Stimulated activated naive B cell treated with anti-CD40 and anti-IgM and Interleukin-4, amounts not matched to agents 10 μg/mL and 1 μg/mL and 100 μg/mL, for 72 hours (primary cell): ENCODE results near the gene ZNF654.

Source experiments
- ATAC-seq, 2 donors: fragments of 150-1000 bp; cut with Tn5 transposase; replicated peaks; 2 replicates each; pipeline ENCODE4 v1.10.0; 2021; ENCODE audit warnings: moderate library complexity in 1 of 2
- DNase-seq: peaks from one replicate; pipeline ENCODE4 v3.0.0; 2021
- H3K27ac Mint-ChIP-seq: one replicate; pipeline ENCODE4 v1.8.0; 2022; ENCODE audit warnings: mild to moderate bottlenecking, mixed read lengths
- H3K27me3 Mint-ChIP-seq, 2 donors: one replicate each; pipeline ENCODE4 v1.8.0; 2022; ENCODE audit warnings: mixed read lengths in 2 of 2
- H3K36me3 Mint-ChIP-seq, 2 donors: one replicate each; pipeline ENCODE4 v1.8.0; 2022; ENCODE audit warnings: mixed read lengths in 2 of 2, mild to moderate bottlenecking in 1 of 2
- H3K4me1 Mint-ChIP-seq, 2 donors: one replicate each; pipeline ENCODE4 v1.8.0; 2022; ENCODE audit warnings: mixed read lengths in 2 of 2, mild to moderate bottlenecking in 1 of 2
- H3K4me3 Mint-ChIP-seq, 2 donors: one replicate each; pipeline ENCODE4 v1.8.0; 2022; ENCODE audit warnings: mild to moderate bottlenecking in 2 of 2, mixed read lengths in 2 of 2, moderate library complexity in 1 of 2
- H3K9me3 Mint-ChIP-seq, 2 donors: one replicate each; pipeline ENCODE4 v1.8.0; 2022; ENCODE audit warnings: mixed read lengths in 2 of 2, mild to moderate bottlenecking in 1 of 2

ZNF654 gene

GRCh38 chr3:88137836-88138235, 78.8 kb downstream of the ZNF654 start:
- peaks cover 3 to 11% of the 10 kb centered on the region in 2 donors for H3K4me1 Mint-ChIP-seq
- ATAC-seq: no peak
- no peaks in the 10 kb centered on the region for H3K9me3 Mint-ChIP-seq
- no peak overlapping the region for H3K27ac Mint-ChIP-seq
- H3K36me3 Mint-ChIP-seq: peaks cover 18 to 38% of the 10 kb centered on the region in 2 donors
- H3K27me3 Mint-ChIP-seq: no peaks in the 10 kb centered on the region
- no peak for DNase-seq
- H3K4me3 Mint-ChIP-seq: no peak overlapping the region

DNA sequence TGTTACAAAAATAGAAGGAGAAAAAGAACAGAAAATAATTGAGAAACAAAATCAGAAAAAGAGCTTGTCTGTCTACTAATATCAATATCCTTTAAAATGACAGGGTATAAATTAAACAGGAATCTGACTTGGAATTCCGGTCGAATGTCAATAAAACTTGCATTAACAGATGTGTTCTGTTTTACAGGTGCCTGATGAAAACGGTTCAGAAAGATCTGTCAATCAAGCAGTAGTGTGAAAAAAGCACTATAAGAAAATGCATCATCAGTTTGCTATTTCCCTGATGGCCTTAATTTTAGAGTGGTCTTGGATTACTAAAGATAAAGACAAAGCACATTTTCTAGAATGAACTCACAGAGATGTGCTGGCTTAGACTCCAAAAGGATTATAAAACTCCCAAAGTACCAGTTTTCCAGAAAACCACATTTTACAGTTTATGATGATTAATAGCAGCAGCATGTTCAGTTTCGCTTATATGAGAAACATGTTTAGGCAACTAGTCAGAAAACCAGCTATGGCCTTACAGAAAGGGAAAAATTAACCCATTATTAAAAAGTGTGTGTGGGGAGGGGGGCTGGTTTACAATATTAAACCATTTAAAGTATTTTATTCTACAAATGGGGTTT, 82.5 kb downstream of the ZNF654 start:
- Mint-ChIP-seq H3K4me3 (no peak overlapping the region), H3K27me3 (no peaks in the 10 kb centered on the region), H3K4me1 (peaks cover 4 to 8% of the 10 kb centered on the region in 2 donors), H3K9me3 (no peaks in the 10 kb centered on the region), H3K27ac (no peak overlapping the region), H3K36me3 (peaks cover 15 to 24% of the 10 kb centered on the region in 2 donors)
- no peak for DNase-seq
- ATAC-seq: no peak

GRCh38 chr3:88142094-88142624, 83.1 kb downstream of the ZNF654 start:
- Mint-ChIP-seq H3K4me3 (no peak overlapping the region), H3K9me3 (no peaks in the 10 kb centered on the region), H3K4me1 (peaks cover 8 to 9% of the 10 kb centered on the region in 2 donors), H3K27ac (no peak overlapping the region), H3K36me3 (peaks cover 12 to 22% of the 10 kb centered on the region in 2 donors), H3K27me3 (no peaks in the 10 kb centered on the region)
- DNase-seq (no peak), ATAC-seq (no peak)

DNA sequence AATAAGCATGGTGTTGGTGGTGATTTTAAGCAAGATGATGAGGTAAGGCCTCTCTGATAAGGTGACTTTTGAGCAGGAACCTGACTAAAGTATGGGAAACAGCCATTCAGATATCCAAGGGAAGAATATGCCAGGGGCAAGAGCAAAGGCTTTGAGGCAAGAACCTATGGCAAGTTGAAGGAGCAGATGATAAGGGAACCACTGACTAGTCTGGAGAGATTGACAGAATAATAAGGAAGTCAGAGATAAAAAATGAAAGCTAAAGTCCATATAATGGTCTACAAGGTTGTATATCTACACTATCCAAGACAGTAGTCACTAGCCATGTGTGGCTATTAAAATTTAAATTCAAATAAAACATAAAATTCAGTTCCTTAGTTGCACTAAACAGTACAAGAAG, 88.2 kb downstream of the ZNF654 start:
- H3K27ac Mint-ChIP-seq: no peak overlapping the region

DNA sequence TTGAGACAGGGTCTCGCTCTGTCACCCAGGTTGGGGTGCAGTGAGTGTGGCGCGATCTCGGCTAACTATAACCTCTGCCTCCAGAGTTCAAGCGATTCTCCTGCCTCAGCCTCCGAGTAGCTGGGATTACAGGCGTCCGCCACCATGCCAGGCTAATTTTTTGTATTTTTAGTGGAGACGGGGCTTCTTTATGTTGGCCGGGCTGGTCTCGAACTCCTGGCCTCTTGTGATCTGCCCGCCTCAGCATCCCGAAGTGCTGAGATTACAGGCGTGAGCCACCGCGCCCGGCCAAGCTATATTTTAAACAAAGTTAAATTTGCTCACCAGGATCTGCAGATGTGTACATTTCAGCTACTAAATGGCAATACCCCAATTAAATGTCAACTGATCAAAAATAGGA, 89.6 kb downstream of the ZNF654 start:
- Mint-ChIP-seq H3K4me1 (peaks cover 26 to 42% of the 10 kb centered on the region in 2 donors), H3K36me3 (peaks cover 7 to 13% of the 10 kb centered on the region in 2 donors), H3K9me3 (no peaks in the 10 kb centered on the region), H3K27ac (peak overlapping the region; percentile 98), H3K4me3 (peak overlapping the region; percentile 95 to 96), H3K27me3 (no peaks in the 10 kb centered on the region)
- ATAC-seq (no peak), DNase-seq (no peak)

More for the DNA sequence above, 88.2 kb downstream of the ZNF654 start:
- Mint-ChIP-seq H3K36me3 (peaks cover 7 to 9% of the 10 kb centered on the region in 2 donors), H3K4me1 (peaks cover 21 to 33% of the 10 kb centered on the region in 2 donors), H3K9me3 (no peaks in the 10 kb centered on the region), H3K27me3 (no peaks in the 10 kb centered on the region), H3K4me3 (no peak overlapping the region)
- DNase-seq: no peak
- ATAC-seq: no peak

GRCh38 chr3:88149101-88149508, 90.0 kb downstream of the ZNF654 start:
- Mint-ChIP-seq H3K4me3 (peak overlapping the region; percentile 95 to 96), H3K4me1 (peaks cover 26 to 42% of the 10 kb centered on the region in 2 donors), H3K27ac (peak overlapping the region; percentile 98), H3K36me3 (peaks cover 7 to 13% of the 10 kb centered on the region in 2 donors), H3K9me3 (no peaks in the 10 kb centered on the region), H3K27me3 (no peaks in the 10 kb centered on the region)
- ATAC-seq (peak; percentile 14 to 15), DNase-seq (no peak)

DNA sequence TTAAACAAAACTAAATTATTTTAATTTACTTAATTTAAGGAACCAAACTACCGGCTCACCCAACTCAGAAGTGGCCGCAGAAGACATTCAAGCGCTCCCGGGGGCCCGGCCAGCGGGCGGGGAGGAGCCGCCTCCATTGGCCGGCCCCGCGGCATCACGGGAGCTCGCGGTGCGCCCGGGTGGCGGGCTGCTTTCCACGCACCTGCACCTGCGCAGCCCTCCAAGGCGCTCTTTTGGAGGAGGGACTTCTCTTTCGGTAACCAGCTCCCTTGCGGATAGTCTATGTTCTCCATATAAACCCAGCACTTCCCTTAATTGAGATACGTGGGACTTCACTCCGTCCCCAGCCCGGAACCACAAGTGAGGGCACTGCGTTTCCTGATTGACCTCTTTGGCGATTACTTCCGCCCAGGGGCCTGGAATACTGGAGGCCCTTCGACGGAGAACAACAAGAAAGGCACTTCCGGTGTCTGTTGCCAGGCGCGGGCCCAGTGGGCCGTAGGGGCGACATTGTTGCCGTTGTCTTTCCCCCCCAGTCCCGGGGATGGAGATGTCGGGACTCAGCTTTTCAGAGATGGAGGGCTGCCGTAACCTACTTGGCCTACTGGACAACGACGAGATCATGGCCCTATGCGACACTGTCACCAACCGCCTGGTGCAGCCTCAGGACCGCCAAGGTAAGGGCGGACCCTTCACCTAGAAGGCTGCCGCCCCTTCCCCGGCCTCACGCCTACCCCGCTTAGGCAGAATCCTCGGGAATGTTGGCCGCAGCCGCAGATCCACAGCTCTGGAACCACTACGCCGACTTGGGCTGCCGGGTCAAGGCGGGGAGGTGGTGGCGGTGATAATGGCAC, 90.7 kb downstream of the ZNF654 start, which contains the start of gene C3orf38:
TSS of gene C3orf38 (plus strand) at position 451 of the 854 bp plus-strand sequence. CDS start at position 545, 94 bp downstream.
- no peaks in the 10 kb centered on the region for H3K9me3 Mint-ChIP-seq
- H3K36me3 Mint-ChIP-seq: peaks cover 7 to 17% of the 10 kb centered on the region in 2 donors
- H3K4me3 Mint-ChIP-seq: peak within 1 kb of the TSS; percentile 95 to 98
- peak within 1 kb of the TSS; percentile 99 for H3K27ac Mint-ChIP-seq
- peaks cover 26 to 42% of the 10 kb centered on the region in 2 donors for H3K4me1 Mint-ChIP-seq
- no peaks in the 10 kb centered on the region for H3K27me3 Mint-ChIP-seq
- ATAC-seq: peak; percentile 83 to 87
- peak; percentile 84 for DNase-seq

DNA sequence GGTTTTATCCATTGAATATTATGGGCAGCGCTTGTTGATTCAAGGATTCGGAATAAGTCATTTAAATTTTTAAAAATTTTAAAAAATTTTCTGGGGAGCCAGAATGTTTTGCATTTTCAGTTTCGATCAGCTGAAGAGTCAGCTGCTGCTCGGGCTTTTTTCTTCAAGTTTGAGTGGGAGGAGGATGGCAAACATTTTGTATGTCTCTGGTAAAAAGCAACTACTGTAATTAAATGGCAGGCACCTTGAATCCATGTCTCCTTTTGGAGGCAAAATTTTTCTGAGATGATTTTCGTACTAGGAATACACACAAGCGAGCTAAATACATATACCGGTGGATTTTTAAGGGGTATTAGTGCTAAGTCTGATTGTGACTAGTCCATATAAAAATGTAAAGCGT, 91.3 kb downstream of the ZNF654 start:
- peak; percentile 31 for DNase-seq
- H3K27ac Mint-ChIP-seq: peak overlapping the region; percentile 99

DNA sequence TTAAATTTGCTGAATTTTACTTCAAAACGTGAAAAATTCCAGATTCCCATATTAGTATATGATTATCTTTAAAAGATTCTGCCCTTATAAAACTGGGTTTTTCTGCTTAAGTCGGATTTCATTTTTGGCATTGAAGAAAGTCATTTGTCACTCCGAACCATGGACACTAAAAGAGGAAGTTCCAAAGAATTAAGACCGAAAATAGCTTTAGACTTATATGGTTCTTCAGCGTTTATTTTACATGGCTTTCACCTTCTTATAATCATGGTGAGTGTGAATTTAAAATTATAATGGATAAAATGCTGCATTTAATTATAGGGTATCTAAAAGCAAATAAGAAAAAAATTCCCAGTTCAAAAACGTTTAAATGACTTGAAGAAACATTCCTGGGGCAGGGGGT, 91.8 kb downstream of the ZNF654 start:
- peaks cover 10 to 20% of the 10 kb centered on the region in 2 donors for H3K36me3 Mint-ChIP-seq
- H3K27ac Mint-ChIP-seq: peak overlapping the region; percentile 99
- peaks cover 26 to 42% of the 10 kb centered on the region in 2 donors for H3K4me1 Mint-ChIP-seq
- peak in 1 of 2 donors; percentile 19 for ATAC-seq
- no peaks in the 10 kb centered on the region for H3K27me3 Mint-ChIP-seq
- H3K4me3 Mint-ChIP-seq: peak overlapping the region; percentile 95 to 98
- no peak for DNase-seq
- H3K9me3 Mint-ChIP-seq: no peaks in the 10 kb centered on the region

More for the DNA sequence above, 91.3 kb downstream of the ZNF654 start:
- H3K27me3 Mint-ChIP-seq: no peaks in the 10 kb centered on the region
- H3K9me3 Mint-ChIP-seq: no peaks in the 10 kb centered on the region
- peak overlapping the region; percentile 95 to 98 for H3K4me3 Mint-ChIP-seq
- H3K36me3 Mint-ChIP-seq: peaks cover 7 to 17% of the 10 kb centered on the region in 2 donors
- ATAC-seq: peak; percentile 49 to 53
- peaks cover 26 to 42% of the 10 kb centered on the region in 2 donors for H3K4me1 Mint-ChIP-seq

DNA sequence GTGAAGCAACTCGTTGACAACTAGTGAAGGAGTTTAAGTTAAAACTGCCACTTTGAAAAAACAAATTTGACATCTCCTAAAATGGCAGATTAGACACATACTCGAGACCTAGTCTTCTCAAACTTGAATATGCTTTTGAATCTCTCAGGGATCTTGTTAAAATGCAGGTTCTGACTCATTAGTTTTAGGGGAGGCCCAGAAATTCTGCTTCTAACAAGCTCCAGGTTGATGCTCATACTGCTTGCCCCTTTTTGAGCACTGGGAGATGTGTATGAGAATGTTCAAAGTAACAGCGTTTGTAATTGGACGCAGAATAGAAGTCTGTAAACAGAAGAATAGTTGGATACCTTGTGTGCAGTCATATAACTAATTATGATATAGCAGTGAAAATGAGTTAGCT, 92.3 kb downstream of the ZNF654 start:
- DNase-seq: no peak
- Mint-ChIP-seq H3K36me3 (peaks cover 10 to 26% of the 10 kb centered on the region in 2 donors), H3K4me1 (peaks cover 27 to 42% of the 10 kb centered on the region in 2 donors), H3K27ac (peak overlapping the region; percentile 81), H3K4me3 (peak overlapping the region; percentile 81 to 95), H3K27me3 (no peaks in the 10 kb centered on the region), H3K9me3 (no peaks in the 10 kb centered on the region)
- ATAC-seq: no peak

GRCh38 chr3:88152841-88153240, 93.8 kb downstream of the ZNF654 start:
- H3K9me3 Mint-ChIP-seq: no peaks in the 10 kb centered on the region
- ATAC-seq (no peak), DNase-seq (no peak)
- peaks cover 12 to 31% of the 10 kb centered on the region in 2 donors for H3K36me3 Mint-ChIP-seq
- H3K27me3 Mint-ChIP-seq: no peaks in the 10 kb centered on the region
- H3K4me1 Mint-ChIP-seq: peaks cover 19 to 33% of the 10 kb centered on the region in 2 donors
- no peak overlapping the region for H3K27ac Mint-ChIP-seq
- H3K4me3 Mint-ChIP-seq: peak overlapping the region; percentile 36 to 50

DNA sequence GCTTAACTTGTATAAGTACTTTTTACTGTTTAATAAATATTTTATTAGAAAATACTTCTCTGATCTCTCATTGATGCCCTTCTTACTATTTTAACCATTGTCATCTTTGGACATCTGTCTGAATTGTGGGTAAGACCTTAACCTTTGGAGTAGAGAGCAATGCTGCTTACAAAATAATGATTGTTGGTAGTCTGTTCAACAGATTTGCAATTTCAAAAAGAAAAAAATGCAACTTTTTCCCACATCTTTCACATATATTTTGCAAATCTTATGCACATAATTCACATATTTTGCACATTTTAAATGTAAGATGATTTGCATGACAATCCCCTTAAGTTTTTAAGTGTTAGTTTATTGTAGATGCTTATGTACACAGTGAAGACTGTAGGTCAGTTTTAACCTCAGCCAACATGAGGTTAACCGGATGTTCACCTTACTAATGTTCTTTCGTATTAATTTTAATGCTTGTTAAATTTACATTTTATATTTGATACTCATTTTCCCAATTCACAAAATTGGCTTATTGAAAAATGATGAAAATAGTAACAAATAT, 107.4 kb downstream of the ZNF654 start:
- Mint-ChIP-seq H3K27ac (no peak overlapping the region), H3K27me3 (no peaks in the 10 kb centered on the region), H3K36me3 (peaks cover 25 to 44% of the 10 kb centered on the region in 2 donors), H3K4me3 (no peak overlapping the region), H3K4me1 (peaks cover 3 to 6% of the 10 kb centered on the region in 2 donors), H3K9me3 (no peaks in the 10 kb centered on the region)
- no peak for DNase-seq
- ATAC-seq: no peak

DNA sequence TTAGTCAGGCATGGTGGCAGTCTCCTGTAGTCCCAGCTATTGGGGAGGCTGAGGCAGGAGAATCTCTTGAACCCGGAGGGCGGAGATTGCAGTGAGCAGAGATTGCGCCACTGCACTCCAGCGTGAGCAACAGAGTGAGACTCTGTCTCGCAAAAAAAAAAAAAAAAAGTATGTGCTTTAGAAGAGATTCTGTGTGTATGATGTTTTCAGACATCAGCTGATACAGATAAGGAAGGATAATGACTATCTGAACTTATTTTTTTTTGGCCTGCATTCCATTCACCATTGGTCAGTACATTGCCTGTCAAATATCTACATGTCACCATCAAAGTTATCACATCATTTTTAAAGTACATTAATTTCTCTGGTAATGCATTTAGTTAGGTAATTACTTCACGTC, 108.1 kb downstream of the ZNF654 start:
- ATAC-seq (no peak), DNase-seq (no peak)
- Mint-ChIP-seq H3K27ac (no peak overlapping the region), H3K9me3 (no peaks in the 10 kb centered on the region), H3K36me3 (peaks cover 22 to 38% of the 10 kb centered on the region in 2 donors), H3K4me1 (peaks cover 3 to 6% of the 10 kb centered on the region in 2 donors), H3K27me3 (no peaks in the 10 kb centered on the region), H3K4me3 (no peak overlapping the region)

- Mint-ChIP-seq H3K36me3 (peaks cover 20 to 35% of the 10 kb centered on the region in 2 donors), H3K27ac (no peak overlapping the region), H3K9me3 (no peaks in the 10 kb centered on the region), H3K27me3 (no peaks in the 10 kb centered on the region), H3K4me3 (no peak overlapping the region), H3K4me1 (peaks cover 3 to 5% of the 10 kb centered on the region in 2 donors)
- ATAC-seq (no peak), DNase-seq (no peak)
Measured at GRCh38 chr3:88167704-88168103, 108.6 kb downstream of the ZNF654 start.
